CD4-positive, alpha-beta memory T cell (primary cell): ENCODE results near the gene LATS1. TPM values are rescaled to one million over a fixed set of nuclear protein-coding genes. Genes with fewer than 3 reads are reported as not detected.
"Not testable (repeated sequence)": the region's sequence is repeated elsewhere in the genome, so short reads cannot be mapped to it uniquely, and the experiment has no call there.

Experiments used
- CTCF ChIA-PET: fragments of 350-600 bp; sonication (Branson Sonifier 250); formaldehyde crosslinking; loops from one replicate; lab custom pipeline; 2021; ENCODE audit warnings: inconsistent platforms; ENCODE audit not compliant: partially characterized antibody; lab: Charles Lee
- POLR2A ChIA-PET: fragments of 350-600 bp; sonication (Branson Sonifier 250); formaldehyde crosslinking; loops from one replicate; lab custom pipeline; 2021; ENCODE audit not compliant: partially characterized antibody; lab: Charles Lee
- DNase-seq, 5 donors: peaks; one replicate each; pipeline versions ENCODE4 v3.0.0 to v3.0.0-alpha.2; 2020 to 2022; ENCODE audit warnings: mixed read lengths in 1 of 5
- H3K27ac ChIP-seq: one replicate; pipeline ENCODE4 v1.7.0; 2013; ENCODE audit warnings: low read depth, low read length
- H3K27me3 ChIP-seq: 2 replicates; pipeline ENCODE4 v1.7.0; 2013; ENCODE audit warnings: mild to moderate bottlenecking, low read length, moderate library complexity; ENCODE audit not compliant: insufficient read depth
- H3K36me3 ChIP-seq: 2 replicates; pipeline ENCODE4 v1.7.0; 2013; ENCODE audit warnings: mild to moderate bottlenecking, low read length, moderate library complexity; ENCODE audit not compliant: insufficient read depth
- H3K4me1 ChIP-seq: 2 replicates; pipeline ENCODE4 v1.7.0; 2013; ENCODE audit warnings: mild to moderate bottlenecking, low read length, moderate library complexity; ENCODE audit not compliant: insufficient read depth
- H3K4me3 ChIP-seq, 2 donors: one replicate each; pipeline ENCODE4 v1.7.0; 2013; ENCODE audit warnings: low read length in 2 of 2, mild to moderate bottlenecking in 1 of 2
- H3K9me3 ChIP-seq, 2 donors: one replicate each; pipeline ENCODE4 v1.7.0; 2013; ENCODE audit warnings: low read length in 2 of 2, control low read depth in 1 of 2; ENCODE audit not compliant: control insufficient read depth in 1 of 2
- H3K27ac Mint-ChIP-seq, 7 donors: one replicate each; pipeline ENCODE4 v1.8.0; 2020 to 2021; ENCODE audit warnings: mixed read lengths in 7 of 7, mild to moderate bottlenecking in 6 of 7, inconsistent platforms in 3 of 7, moderate library complexity in 3 of 7
- H3K27me3 Mint-ChIP-seq, 2 donors: one replicate each; pipeline ENCODE4 v1.8.0; 2020 to 2021; ENCODE audit warnings: mixed read lengths in 2 of 2
- H3K36me3 Mint-ChIP-seq, 2 donors: one replicate each; pipeline ENCODE4 v1.8.0; 2020 to 2021; ENCODE audit warnings: mixed read lengths in 2 of 2, inconsistent platforms in 1 of 2, mild to moderate bottlenecking in 1 of 2
- H3K4me1 Mint-ChIP-seq, 4 donors: one replicate each; pipeline ENCODE4 v1.8.0; 2020 to 2021; ENCODE audit warnings: mixed read lengths in 4 of 4, mild to moderate bottlenecking in 1 of 4
- H3K4me3 Mint-ChIP-seq, 8 donors: one replicate each; pipeline ENCODE4 v1.8.0; 2020 to 2021; ENCODE audit warnings: mixed read lengths in 8 of 8, mild to moderate bottlenecking in 7 of 8, moderate library complexity in 6 of 8, inconsistent platforms in 3 of 8
- H3K9me3 Mint-ChIP-seq, 8 donors: one replicate each; pipeline ENCODE4 v1.8.0; 2020 to 2021; ENCODE audit warnings: mixed read lengths in 8 of 8, mild to moderate bottlenecking in 5 of 8, inconsistent platforms in 3 of 8, moderate library complexity in 1 of 8
- intact Hi-C: fragments of 100-400 bp; cut with micrococcal nuclease; formaldehyde crosslinking; loops from one replicate; pipeline ENCODE4 v1.15.1; 2023
- polyA plus RNA-seq, 2 donors: library from polyadenylated mRNA; unstranded; fragments of 300-500 nt; fragmentation: Illumina TruSeq; gene quantifications; one replicate each; pipeline ENCODE4 v1.2.3, GENCODE V29; 2021
- total RNA-seq, 2 experiments: library from RNA; stranded (reverse); gene quantifications; one replicate each; pipeline ENCODE4 v1.2.3, GENCODE V29; 2021

Gene LATS1
- total and polyA plus RNA-seq, 4 experiments from 2014 or later, result 5.8 to 51.8 (median 31.9) TPM

DNA sequence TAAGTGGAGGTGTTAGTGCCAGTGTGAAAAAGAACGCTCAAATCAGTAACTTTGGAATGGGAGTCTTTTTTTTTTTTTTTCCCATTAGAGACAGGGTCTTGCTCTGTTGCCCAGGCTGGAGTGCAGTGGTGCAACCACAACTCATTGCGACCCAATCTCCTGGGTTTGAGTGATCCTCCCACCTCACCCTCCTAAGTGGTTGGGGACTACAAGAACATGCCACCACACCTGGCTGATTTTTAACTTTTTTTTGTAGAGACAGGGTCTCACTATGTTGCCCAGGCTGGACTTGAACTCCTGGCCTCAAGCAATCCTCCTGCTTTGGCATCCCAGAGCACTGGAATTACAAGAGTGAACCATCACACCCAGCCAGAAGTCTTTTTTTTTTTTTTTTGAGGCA is 19.7 kb downstream of the LATS1 start:
- Mint-ChIP-seq H3K27me3 (no peaks in the 10 kb centered on the region), H3K27ac (peak overlapping the region in 1 of 7 donors; percentile 48), H3K9me3 (no peaks in the 10 kb centered on the region), H3K36me3 (peaks cover 12 to 44% of the 10 kb centered on the region in 2 donors), H3K4me3 (no peak overlapping the region), H3K4me1 (peaks cover 16 to 29% (median 22%) of the 10 kb centered on the region in 4 donors)
- Histone ChIP-seq H3K4me3 (no peak overlapping the region), H3K27me3 (no peaks in the 10 kb centered on the region), H3K4me1 (peaks cover 21% of the 10 kb centered on the region), H3K9me3 (no peaks in the 10 kb centered on the region), H3K36me3 (peaks cover 18% of the 10 kb centered on the region), H3K27ac (no peak overlapping the region)
- intact Hi-C loops, result no loop called here
- DNase-seq, result no peak
- ChIA-PET CTCF (no interaction called here), POLR2A (interaction anchor here (1.4 kb wide), 1 partner anchor 20 kb away, joined by 3 read pairs; the partner anchor contains the start of gene LATS1)

DNA sequence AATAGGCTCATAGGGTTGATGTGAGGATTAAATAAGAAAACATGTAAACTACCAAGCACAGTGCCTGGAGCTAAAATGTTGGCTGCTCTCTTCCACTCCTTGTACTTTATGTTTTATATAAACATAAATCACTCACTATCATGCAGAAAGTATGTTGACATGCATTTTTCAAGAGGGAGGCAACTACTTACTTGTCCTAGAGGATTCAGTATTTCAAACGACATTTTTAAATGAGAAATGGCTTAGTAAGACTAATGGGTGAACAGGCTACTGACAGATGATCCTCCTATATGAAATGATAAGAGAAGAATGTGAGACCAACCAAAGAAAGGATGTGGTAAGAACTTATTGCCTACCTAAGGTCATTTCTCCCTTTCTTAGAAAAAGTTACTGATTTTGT is 21.0 kb downstream of the LATS1 start:
- intact Hi-C loops, result no loop called here
- Histone ChIP-seq H3K36me3 (peaks cover 22% of the 10 kb centered on the region), H3K27ac (no peak overlapping the region), H3K27me3 (no peaks in the 10 kb centered on the region), H3K9me3 (no peaks in the 10 kb centered on the region), H3K4me1 (peaks cover 13% of the 10 kb centered on the region), H3K4me3 (no peak overlapping the region)
- no peaks in the 10 kb centered on the region for H3K27me3 Mint-ChIP-seq
- peaks cover 17 to 43% of the 10 kb centered on the region in 2 donors for H3K36me3 Mint-ChIP-seq
- H3K4me3 Mint-ChIP-seq, result no peak overlapping the region
- H3K27ac Mint-ChIP-seq, result peak overlapping the region in 2 of 7 donors; percentile 9 to 41
- H3K9me3 Mint-ChIP-seq, result no peaks in the 10 kb centered on the region
- peaks cover 18 to 30% (median 24%) of the 10 kb centered on the region in 4 donors for H3K4me1 Mint-ChIP-seq
- DNase-seq, result no peak
- CTCF ChIA-PET, result interaction anchor here (1.6 kb wide), 1 partner anchor 9 kb away, joined by 5 read pairs; no protein-coding TSS in a partner anchor
- POLR2A ChIA-PET, result interaction anchor here (1.4 kb wide), 1 partner anchor 21 kb away, joined by 3 read pairs; the partner anchor contains the start of gene LATS1

DNA sequence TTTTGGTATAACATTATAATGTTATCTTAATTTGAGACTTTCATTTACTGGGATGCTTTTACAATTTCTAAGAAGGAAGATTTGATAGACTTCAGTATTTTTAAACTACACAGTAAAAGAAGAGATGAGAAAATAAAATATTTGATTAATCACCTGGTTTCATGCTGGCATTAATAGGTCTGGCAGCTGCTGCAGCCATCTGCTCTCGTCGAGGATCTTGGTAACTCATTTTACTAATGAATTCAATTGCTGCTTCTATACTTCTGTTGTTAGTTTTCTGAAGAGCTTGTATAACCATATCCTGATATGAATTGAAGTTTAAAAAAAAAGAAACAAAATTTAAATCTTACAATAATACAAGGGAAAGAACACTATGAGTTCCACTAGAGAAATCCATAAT is 23.0 kb downstream of the LATS1 start:
- CTCF ChIA-PET, result interaction anchor here (1.4 kb wide), 1 partner anchor 10 kb away, joined by 3 read pairs; no protein-coding TSS in a partner anchor
- no peak for DNase-seq
- peaks cover 24% of the 10 kb centered on the region for H3K36me3 ChIP-seq
- peaks cover 4% of the 10 kb centered on the region for H3K4me1 ChIP-seq
- Mint-ChIP-seq H3K9me3 (no peaks in the 10 kb centered on the region), H3K4me3 (no peak overlapping the region), H3K36me3 (peaks cover 22 to 48% of the 10 kb centered on the region in 2 donors), H3K27ac (no peak overlapping the region), H3K27me3 (no peaks in the 10 kb centered on the region), H3K4me1 (peaks cover 17 to 26% (median 22%) of the 10 kb centered on the region in 4 donors)
- no peak overlapping the region for H3K4me3 ChIP-seq
- intact Hi-C loops, result no loop called here
- H3K27ac ChIP-seq, result no peak overlapping the region
- POLR2A ChIA-PET, result interaction anchor here (0.5 kb wide), 1 partner anchor 52 kb away, joined by 5 read pairs; no protein-coding TSS in a partner anchor
- no peaks in the 10 kb centered on the region for H3K9me3 ChIP-seq
- no peaks in the 10 kb centered on the region for H3K27me3 ChIP-seq

DNA sequence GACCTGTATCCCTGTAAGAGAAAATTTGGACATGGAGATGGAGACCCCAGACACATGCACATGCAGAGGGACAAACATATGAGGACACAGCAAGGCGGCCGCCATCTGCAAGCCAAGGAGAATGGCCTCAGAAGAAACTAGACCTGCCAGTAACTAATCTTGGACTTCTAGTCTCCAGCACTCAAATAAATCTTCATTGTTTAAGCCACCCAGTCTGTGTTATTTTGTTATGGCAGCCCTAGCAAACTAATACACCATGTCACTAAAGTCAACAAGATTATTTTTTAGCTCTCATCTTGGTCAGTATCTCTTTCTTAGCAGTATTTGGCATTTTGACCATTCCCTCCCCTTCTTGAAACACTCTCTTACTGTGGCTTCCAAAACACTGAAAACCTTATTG is 26.7 kb downstream of the LATS1 start:
- Histone ChIP-seq H3K4me1 (peaks cover 8% of the 10 kb centered on the region), H3K9me3 (no peaks in the 10 kb centered on the region), H3K4me3 (no peak overlapping the region), H3K36me3 (peaks cover 19% of the 10 kb centered on the region), H3K27ac (no peak overlapping the region), H3K27me3 (no peaks in the 10 kb centered on the region)
- ChIA-PET POLR2A (interaction anchor here (1.0 kb wide), 1 partner anchor 27 kb away, joined by 3 read pairs; the partner anchor contains the start of gene LATS1), CTCF (no interaction called here)
- Mint-ChIP-seq H3K4me3 (no peak overlapping the region), H3K27ac (peak overlapping the region in 4 of 7 donors; percentile 2 to 60 (median 38)), H3K4me1 (peaks cover 12 to 24% (median 21%) of the 10 kb centered on the region in 4 donors), H3K36me3 (peaks cover 33 to 47% of the 10 kb centered on the region in 2 donors), H3K9me3 (no peaks in the 10 kb centered on the region), H3K27me3 (no peaks in the 10 kb centered on the region)
- intact Hi-C loops, result no loop called here
- no peak for DNase-seq

DNA sequence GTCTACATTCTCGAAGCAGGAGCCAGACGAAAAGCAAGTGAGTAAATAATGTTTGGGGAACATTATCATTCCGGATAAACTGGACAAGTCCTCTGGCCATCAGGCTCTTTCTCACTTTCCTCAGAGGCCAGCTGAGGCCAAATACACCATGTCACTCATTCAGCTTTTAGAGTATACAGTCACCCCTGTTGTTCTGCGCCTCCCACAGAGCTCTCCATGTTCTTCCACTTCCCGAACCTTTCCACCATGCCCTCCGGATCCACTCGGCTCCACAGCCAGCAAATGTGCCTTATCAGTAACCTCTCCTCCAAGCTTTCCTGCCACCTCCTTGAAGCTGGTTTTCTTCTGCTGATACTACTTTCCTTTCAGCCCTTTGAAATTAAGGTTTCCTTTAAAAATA is 31.7 kb downstream of the LATS1 start:
- intact Hi-C loops, result no loop called here
- Mint-ChIP-seq H3K27ac (peak overlapping the region; percentile 4 to 78 (median 53)), H3K4me3 (peak overlapping the region in 1 of 8 donors; percentile 27), H3K27me3 (no peaks in the 10 kb centered on the region), H3K9me3 (no peaks in the 10 kb centered on the region), H3K4me1 (peaks cover 18 to 24% (median 20%) of the 10 kb centered on the region in 4 donors), H3K36me3 (peaks cover 31 to 48% of the 10 kb centered on the region in 2 donors)
- ChIA-PET POLR2A (no interaction called here), CTCF (interaction anchor here (0.7 to 1.4 kb wide), 2 partner anchors 12 to 972 kb away, joined by 3 read pairs; no protein-coding TSS in a partner anchor)
- Histone ChIP-seq H3K27me3 (no peaks in the 10 kb centered on the region), H3K4me3 (no peak overlapping the region), H3K27ac (no peak overlapping the region), H3K4me1 (peaks cover 8% of the 10 kb centered on the region), H3K36me3 (peaks cover 15% of the 10 kb centered on the region), H3K9me3 (no peaks in the 10 kb centered on the region)
- DNase-seq, result no peak

DNA sequence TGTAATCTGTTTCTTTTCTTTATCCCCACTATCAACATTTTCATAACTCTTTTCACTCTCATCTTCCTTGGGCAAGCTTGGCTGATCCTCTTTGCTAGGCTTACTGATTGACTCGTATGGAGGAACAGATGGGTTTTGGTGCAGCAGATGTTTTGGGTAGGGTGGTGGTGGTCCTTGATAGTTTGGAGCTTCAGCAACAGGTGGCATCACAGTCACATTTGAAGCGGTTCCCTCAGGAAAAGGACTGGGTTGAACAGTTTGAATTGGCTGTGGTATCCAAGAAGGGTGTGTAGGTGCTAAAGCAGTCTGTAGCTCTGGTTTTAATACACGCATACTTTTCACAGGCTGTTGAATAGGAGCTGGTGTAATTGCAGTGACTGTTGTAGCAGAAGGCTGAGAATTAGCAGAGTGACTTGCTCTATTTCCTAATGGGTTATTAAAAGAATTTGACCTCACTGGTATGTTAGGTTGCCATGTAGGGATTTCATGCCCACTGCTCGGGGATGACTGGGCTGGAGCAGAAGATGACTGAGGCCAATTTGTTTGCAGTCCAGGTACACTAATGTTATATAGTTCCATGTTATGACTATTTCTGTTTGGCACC is 34.5 kb downstream of the LATS1 start:
- CTCF ChIA-PET, result no interaction called here
- Histone ChIP-seq H3K36me3 (peaks cover 15% of the 10 kb centered on the region), H3K4me1 (peaks cover 8% of the 10 kb centered on the region), H3K4me3 (no peak overlapping the region), H3K27me3 (no peaks in the 10 kb centered on the region), H3K9me3 (no peaks in the 10 kb centered on the region), H3K27ac (no peak overlapping the region)
- Mint-ChIP-seq H3K27ac (peak overlapping the region in 1 of 7 donors; percentile 47), H3K9me3 (no peaks in the 10 kb centered on the region), H3K36me3 (peaks cover 32 to 50% of the 10 kb centered on the region in 2 donors), H3K4me3 (no peak overlapping the region), H3K4me1 (peaks cover 14 to 24% (median 22%) of the 10 kb centered on the region in 4 donors), H3K27me3 (no peaks in the 10 kb centered on the region)
- intact Hi-C loops, result no loop called here
- POLR2A ChIA-PET, result no interaction called here
- DNase-seq, result no peak

DNA sequence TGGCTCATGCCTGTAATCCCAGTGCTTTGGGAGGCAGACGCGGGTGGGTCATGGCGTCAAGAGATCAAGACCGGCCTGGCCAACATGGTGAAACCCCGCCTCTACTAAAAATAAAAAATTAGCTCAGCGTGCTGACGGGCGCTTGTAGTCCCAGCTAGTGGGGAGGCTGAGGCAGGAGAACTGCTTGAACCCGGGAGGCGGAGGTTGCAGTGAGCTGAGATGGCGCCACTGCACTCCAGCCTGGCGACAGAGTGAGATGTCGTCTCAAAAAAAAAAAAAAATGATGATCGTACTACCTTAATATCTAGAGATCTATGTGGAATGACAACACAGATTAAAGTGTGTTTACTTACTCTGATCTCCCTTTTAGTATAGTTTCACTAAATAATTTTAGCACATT is 36.1 kb downstream of the LATS1 start:
- intact Hi-C loops, H3K4me3 ChIP-seq, H3K9me3 Mint-ChIP-seq, H3K27ac Mint-ChIP-seq, H3K4me1 ChIP-seq, H3K9me3 ChIP-seq, H3K4me3 Mint-ChIP-seq, POLR2A ChIA-PET, H3K27me3 ChIP-seq, H3K27ac ChIP-seq, H3K27me3 Mint-ChIP-seq, DNase-seq: not testable (repeated sequence)
- peaks cover 40 to 60% of the 10 kb centered on the region in 2 donors for H3K36me3 Mint-ChIP-seq
- peaks cover 9 to 22% (median 20%) of the 10 kb centered on the region in 4 donors for H3K4me1 Mint-ChIP-seq
- H3K36me3 ChIP-seq, result peaks cover 15% of the 10 kb centered on the region
- CTCF ChIA-PET, result interaction anchor here (0.8 kb wide), 1 partner anchor 389 kb away, joined by 3 read pairs; no protein-coding TSS in a partner anchor
